Activated CD8-positive, alpha-beta T cell treated with anti-CD3 and anti-CD28 coated beads for 36 hours (primary cell): ENCODE data around the gene MRPL17. TPM values are rescaled to one million over a fixed set of nuclear protein-coding genes. Genes with fewer than 3 reads are reported as not detected.
"Not testable (repeated sequence)": the region's sequence is repeated elsewhere in the genome, so short reads cannot be mapped to it uniquely, and the experiment has no call there.

Source experiments
- ATAC-seq: fragments of 200-7000 bp; cut with Tn5 transposase; one replicate; pipeline ENCODE4 v1.10.0; 2021; ENCODE audit warnings: mild to moderate bottlenecking, moderate library complexity
- CTCF ChIA-PET: fragments of 350-600 bp; sonication (Branson Sonifier 250); formaldehyde crosslinking; loops from one replicate; lab custom pipeline; 2021; ENCODE audit warnings: antibody characterized with exemption; lab: Charles Lee
- POLR2A ChIA-PET: fragments of 350-600 bp; sonication (Branson Sonifier 250); formaldehyde crosslinking; loops from one replicate; lab custom pipeline; 2021; ENCODE audit warnings: antibody characterized with exemption; lab: Charles Lee
- DNase-seq: peaks from one replicate; pipeline ENCODE4 v3.0.0-alpha.2; 2020
- H3K27ac Mint-ChIP-seq: one replicate; pipeline ENCODE4 v1.8.0; 2021; ENCODE audit warnings: mild to moderate bottlenecking, mixed read lengths
- H3K27me3 Mint-ChIP-seq: one replicate; pipeline ENCODE4 v1.8.0; 2021; ENCODE audit warnings: mixed read lengths
- H3K36me3 Mint-ChIP-seq: one replicate; pipeline ENCODE4 v1.8.0; 2021; ENCODE audit warnings: low read depth, mixed read lengths
- H3K4me1 Mint-ChIP-seq: one replicate; pipeline ENCODE4 v1.8.0; 2021; ENCODE audit warnings: low read depth, mixed read lengths
- H3K4me3 Mint-ChIP-seq: one replicate; pipeline ENCODE4 v1.8.0; 2021; ENCODE audit warnings: mild to moderate bottlenecking, moderate library complexity, mixed read lengths
- H3K9me3 Mint-ChIP-seq: one replicate; pipeline ENCODE4 v1.8.0; 2021; ENCODE audit warnings: mixed read lengths
- intact Hi-C: fragments of 100-400 bp; cut with micrococcal nuclease; formaldehyde crosslinking; loops from one replicate; pipeline ENCODE4 v1.10.0; 2022
- total RNA-seq, 2 experiments: library from RNA; stranded (reverse); gene quantifications; one replicate each; pipeline ENCODE4 v1.2.3, GENCODE V29; 2021
- TF ChIP-seq, protein P1 (sequence below): fragments of 200-600 bp; IDR thresholded peaks from one replicate; pipeline ENCODE4 v1.8.0; 2022; ENCODE audit warnings: antibody characterized with exemption, mild to moderate bottlenecking

MRPL17 gene
- total RNA-seq, 2 experiments from 2014 or later, result 140 to 144 TPM

DNA sequence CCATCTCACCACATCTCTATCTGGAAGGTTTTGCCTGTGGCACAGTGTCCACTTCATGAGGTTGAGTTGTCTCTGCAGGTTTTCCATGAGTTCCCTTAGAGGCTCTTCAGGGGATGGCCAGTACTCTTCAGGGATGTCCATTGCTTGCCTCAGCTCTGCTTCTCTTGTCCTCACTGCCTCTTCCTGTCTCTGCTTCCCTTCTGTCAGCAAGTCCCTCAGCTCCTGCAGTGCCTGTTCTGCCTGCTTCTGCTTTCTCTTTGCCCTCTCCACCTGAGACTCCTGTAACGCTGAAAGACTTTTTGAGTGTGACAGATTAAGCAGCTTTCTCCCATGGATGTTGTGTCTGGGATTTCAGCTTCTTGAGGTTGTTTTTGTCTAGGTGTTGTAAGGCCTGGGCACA lies 38.2 kb upstream of the MRPL17 start:
- peaks cover 34% of the 10 kb centered on the region for H3K9me3 Mint-ChIP-seq
- intact Hi-C loops, result no loop called here
- no peaks in the 10 kb centered on the region for H3K27me3 Mint-ChIP-seq
- H3K4me1 Mint-ChIP-seq, result peaks cover 75% of the 10 kb centered on the region
- TF ChIP-seq, protein P1, sequence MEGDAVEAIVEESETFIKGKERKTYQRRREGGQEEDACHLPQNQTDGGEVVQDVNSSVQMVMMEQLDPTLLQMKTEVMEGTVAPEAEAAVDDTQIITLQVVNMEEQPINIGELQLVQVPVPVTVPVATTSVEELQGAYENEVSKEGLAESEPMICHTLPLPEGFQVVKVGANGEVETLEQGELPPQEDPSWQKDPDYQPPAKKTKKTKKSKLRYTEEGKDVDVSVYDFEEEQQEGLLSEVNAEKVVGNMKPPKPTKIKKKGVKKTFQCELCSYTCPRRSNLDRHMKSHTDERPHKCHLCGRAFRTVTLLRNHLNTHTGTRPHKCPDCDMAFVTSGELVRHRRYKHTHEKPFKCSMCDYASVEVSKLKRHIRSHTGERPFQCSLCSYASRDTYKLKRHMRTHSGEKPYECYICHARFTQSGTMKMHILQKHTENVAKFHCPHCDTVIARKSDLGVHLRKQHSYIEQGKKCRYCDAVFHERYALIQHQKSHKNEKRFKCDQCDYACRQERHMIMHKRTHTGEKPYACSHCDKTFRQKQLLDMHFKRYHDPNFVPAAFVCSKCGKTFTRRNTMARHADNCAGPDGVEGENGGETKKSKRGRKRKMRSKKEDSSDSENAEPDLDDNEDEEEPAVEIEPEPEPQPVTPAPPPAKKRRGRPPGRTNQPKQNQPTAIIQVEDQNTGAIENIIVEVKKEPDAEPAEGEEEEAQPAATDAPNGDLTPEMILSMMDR, result no peak
- ChIA-PET POLR2A (interaction anchor here (1.0 to 1.3 kb wide), 2 partner anchors 27 to 28 kb away, joined by 3 read pairs; no protein-coding TSS in a partner anchor), CTCF (interaction anchor here (0.9 to 17.4 kb wide), 7 partner anchors 10 to 38 kb away, joined by 3 to 186 read pairs (median 10); partner anchors contain the start of gene MRPL17)
- peak; percentile 37 for ATAC-seq
- DNase-seq, result no peak
- H3K36me3 Mint-ChIP-seq, result peaks cover 78% of the 10 kb centered on the region
- no peak overlapping the region for H3K4me3 Mint-ChIP-seq
- H3K27ac Mint-ChIP-seq, result peak overlapping the region; percentile 72

- Mint-ChIP-seq H3K9me3 (peaks cover 36% of the 10 kb centered on the region), H3K27me3 (no peaks in the 10 kb centered on the region), H3K27ac (peak overlapping the region; percentile 65), H3K4me1 (peaks cover 77% of the 10 kb centered on the region), H3K4me3 (no peak overlapping the region), H3K36me3 (peaks cover 76% of the 10 kb centered on the region)
- ATAC-seq, result no peak
- intact Hi-C loops, result no loop called here
- TF ChIP-seq, protein P1, result no peak
- POLR2A ChIA-PET, result no interaction called here
- CTCF ChIA-PET, result interaction anchor here (0.7 to 17.4 kb wide), 11 partner anchors 8 to 93 kb away, joined by 3 to 186 read pairs (median 5); partner anchors contain the start of gene MRPL17
- DNase-seq, result no peak
These were observed 36.4 kb upstream of the MRPL17 start for GRCh38 chr11:6719576-6719975.

DNA sequence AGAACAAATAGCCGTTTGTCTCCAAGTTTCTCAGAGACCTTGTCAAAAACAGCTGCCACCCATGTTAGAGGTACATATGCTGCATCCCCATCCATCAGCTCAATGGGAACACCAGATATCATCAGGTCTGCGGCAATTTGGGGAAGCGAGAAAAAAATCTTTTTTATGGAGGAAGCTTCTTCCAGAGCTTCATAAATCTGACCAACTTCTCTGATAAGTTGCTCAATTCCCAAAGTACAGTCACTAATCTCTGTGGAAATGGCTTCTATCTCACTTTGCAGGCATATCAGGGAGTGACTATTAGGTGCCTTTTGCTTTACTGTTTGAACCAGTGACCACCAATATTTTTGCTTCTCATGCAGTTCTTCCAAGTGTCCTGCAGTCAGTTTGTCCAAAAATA lies 34.3 kb upstream of the MRPL17 start:
- intact Hi-C loops, result no loop called here
- no peaks in the 10 kb centered on the region for H3K27me3 Mint-ChIP-seq
- H3K4me3 Mint-ChIP-seq, result no peak overlapping the region
- peaks cover 60% of the 10 kb centered on the region for H3K36me3 Mint-ChIP-seq
- POLR2A ChIA-PET, result no interaction called here
- peaks cover 30% of the 10 kb centered on the region for H3K9me3 Mint-ChIP-seq
- no peak for DNase-seq
- no peak overlapping the region for H3K27ac Mint-ChIP-seq
- CTCF ChIA-PET, result interaction anchor here (1.0 to 17.4 kb wide), 6 partner anchors 11 to 37 kb away, joined by 3 to 186 read pairs (median 16); no protein-coding TSS in a partner anchor
- peaks cover 64% of the 10 kb centered on the region for H3K4me1 Mint-ChIP-seq
- ATAC-seq, result no peak
- TF ChIP-seq, protein P1, result no peak

GRCh38 chr11:6711552-6711951 lies 28.4 kb upstream of the MRPL17 start:
- peaks cover 39% of the 10 kb centered on the region for H3K4me1 Mint-ChIP-seq
- ATAC-seq, H3K27me3 Mint-ChIP-seq, H3K27ac Mint-ChIP-seq, H3K4me3 Mint-ChIP-seq, H3K9me3 Mint-ChIP-seq: not testable (repeated sequence)
- TF ChIP-seq, protein P1, result peak; percentile 61
- peaks cover 13% of the 10 kb centered on the region for H3K36me3 Mint-ChIP-seq
- POLR2A ChIA-PET, result interaction anchor here (0.7 to 1.2 kb wide), 2 partner anchors 25 to 163 kb away, joined by 3 read pairs; no protein-coding TSS in a partner anchor
- CTCF ChIA-PET, result interaction anchor here (0.6 to 17.4 kb wide), 10 partner anchors 9 to 338 kb away, joined by 3 to 186 read pairs (median 4); no protein-coding TSS in a partner anchor
- intact Hi-C loops, result loop anchor here (1.0 kb wide), 1 partner anchor 46 kb away; no protein-coding TSS in a partner anchor
- DNase-seq, result peak; percentile 71

- intact Hi-C loops, result no loop called here
- ChIA-PET CTCF (interaction anchor here (1.6 to 17.4 kb wide), 3 partner anchors 14 to 46 kb away, joined by 5 to 186 read pairs (median 7); no protein-coding TSS in a partner anchor), POLR2A (no interaction called here)
- H3K4me1 Mint-ChIP-seq, result peaks cover 27% of the 10 kb centered on the region
- DNase-seq (no peak), ATAC-seq (no peak)
- H3K27ac Mint-ChIP-seq, result peak overlapping the region; percentile 42
- H3K9me3 Mint-ChIP-seq, result no peaks in the 10 kb centered on the region
- TF ChIP-seq, protein P1, result no peak
- no peaks in the 10 kb centered on the region for H3K27me3 Mint-ChIP-seq
- no peak overlapping the region for H3K4me3 Mint-ChIP-seq
- peaks cover 2% of the 10 kb centered on the region for H3K36me3 Mint-ChIP-seq
These were observed 25.7 kb upstream of the MRPL17 start for GRCh38 chr11:6708876-6709275.
